GM12878 (cell line): ENCODE measurements around the gene GCLM. TPM values are rescaled to one million over a fixed set of nuclear protein-coding genes. Genes with fewer than 3 reads are reported as not detected.

Experiments used
- ATAC-seq: fragments of 200-7000 bp; cut with Tn5 transposase; 3 replicates; pipeline ENCODE4 v1.9.1; 2020; ENCODE audit warnings: mild to moderate bottlenecking, moderate library complexity
- BruUV-seq: library from RNA; stranded (reverse); fragments of 400-500 nt; replicated peaks from 2 replicates; lab custom pipeline; 2021; lab: Mats Ljungman, UMichigan
- CTCF ChIA-PET: fragments of 300-600 bp; sonication (Branson Sonifier 250); formaldehyde crosslinking; extraction: SDS; loops from one replicate; lab custom pipeline; 2021; ENCODE audit warnings: inconsistent platforms; lab: Yijun Ruan, JAX
- POLR2A ChIA-PET: fragments of 350-600 bp; formaldehyde crosslinking; extraction: SDS; loops from one replicate; lab custom pipeline; 2021; ENCODE audit warnings: inconsistent platforms; lab: Charles Lee
- RAD21 ChIA-PET: fragments of 300-600 bp; sonication (Branson Sonifier 250); formaldehyde crosslinking; loops from one replicate; lab custom pipeline; 2023; ENCODE audit warnings: antibody characterized with exemption; ENCODE audit not compliant: unreplicated experiment; lab: Charles Lee
- SMC1A ChIA-PET: fragments of 300-600 bp; sonication (Branson Sonifier 250); formaldehyde crosslinking; loops from one replicate; lab custom pipeline; 2023; ENCODE audit not compliant: unreplicated experiment, uncharacterized antibody; lab: Charles Lee
- DNase-seq: peaks from one replicate; pipeline ENCODE4 v3.0.0-alpha.2; 2011; ENCODE audit warnings: low read depth, low spot score
- FAIRE-seq: peaks from 3 replicates; lab custom pipeline; 2011; peaks lifted over from hg19 to GRCh38; lab: Jason Lieb, UNC
- H2AFZ ChIP-seq: 2 replicates; pipeline ENCODE4 v1.6.0; 2011; ENCODE audit warnings: low read depth, low read length, control low read depth; ENCODE audit not compliant: control insufficient read depth
- H3K27ac ChIP-seq: 2 replicates; pipeline ENCODE4 v1.5.1; 2011; ENCODE audit warnings: control low read depth; ENCODE audit not compliant: control insufficient read depth, insufficient read depth
- H3K27me3 ChIP-seq, 2 experiments: replicated peaks in 1 of 2; 2 replicates each; pipeline versions ENCODE4 v1.6.0 to v1.6.1; 2011; ENCODE audit warnings: low read length in 1 of 2; ENCODE audit not compliant: control insufficient read depth in 2 of 2, insufficient read depth in 2 of 2
- H3K36me3 ChIP-seq, 2 experiments: 2 replicates each; pipeline ENCODE4 v1.5.1; 2011; ENCODE audit warnings: low read length in 1 of 2; ENCODE audit not compliant: control insufficient read depth in 2 of 2, insufficient read depth in 2 of 2
- H3K4me1 ChIP-seq: 2 replicates; pipeline ENCODE4 v1.6.1; 2011; ENCODE audit warnings: mild to moderate bottlenecking, low read length, moderate library complexity, mixed read lengths; ENCODE audit not compliant: control insufficient read depth, insufficient read depth
- H3K4me2 ChIP-seq: 2 replicates; pipeline ENCODE4 v1.6.0; 2011; ENCODE audit warnings: control low read depth; ENCODE audit not compliant: control insufficient read depth, insufficient read depth
- H3K4me3 ChIP-seq: fragments of 200-600 bp; sonication (generic); 2 replicates; pipeline ENCODE4 v1.5.1; 2016
- H3K79me2 ChIP-seq: 2 replicates; pipeline ENCODE4 v1.6.0; 2011; ENCODE audit warnings: low read length; ENCODE audit not compliant: control insufficient read depth, insufficient read depth
- H3K9ac ChIP-seq: 2 replicates; pipeline ENCODE4 v1.8.0; 2011; ENCODE audit warnings: low read length, control low read depth, mixed read lengths; ENCODE audit not compliant: control insufficient read depth, insufficient read depth
- H3K9me3 ChIP-seq: replicated peaks from 3 replicates; pipeline ENCODE4 v1.5.1; 2011; ENCODE audit warnings: mild to moderate bottlenecking, low read length; ENCODE audit not compliant: control insufficient read depth, insufficient read depth
- H4K20me1 ChIP-seq: 2 replicates; pipeline ENCODE4 v1.6.0; 2011; ENCODE audit not compliant: control insufficient read depth, insufficient read depth
- CREB1 ChIP-seq: IDR thresholded peaks from 2 replicates; pipeline ENCODE4 v1.6.1; 2012; ENCODE audit warnings: low read depth, mild to moderate bottlenecking, inconsistent platforms
- HDAC6 ChIP-seq: fragments of 200-600 bp; sonication (generic); IDR thresholded peaks from one replicate; pipeline ENCODE4 v1.8.0; 2017; ENCODE audit warnings: antibody characterized with exemption; ENCODE audit not compliant: unreplicated experiment
- IRF3 ChIP-seq: fragments of 450-650 bp; IDR thresholded peaks from 2 replicates; pipeline ENCODE4 v1.6.1; 2014; ENCODE audit warnings: mild to moderate bottlenecking
- PAX5 ChIP-seq: IDR thresholded peaks from 2 replicates; pipeline ENCODE4 v1.6.1; 2011; ENCODE audit warnings: low read depth, low read length, borderline replicate concordance
- TCF12 ChIP-seq: IDR thresholded peaks from 2 replicates; pipeline ENCODE4 v1.6.1; 2011; ENCODE audit warnings: low read depth, mild to moderate bottlenecking, low read length
- WGBS: methylation state at CpG from one replicate; pipeline ENCODE4 v1.1.6; 2016; ENCODE audit warnings: low lambda C conversion rate; ENCODE audit not compliant: insufficient replicate concordance, insufficient coverage; ENCODE audit errors: missing lambda C conversion rate; 5-methylcytosine and 5-hydroxymethylcytosine counted together
- in situ Hi-C: fragments of 300-500 bp; cut with MboI; formaldehyde crosslinking; loops from 9 replicates; pipeline ENCODE4 v1.14.3; 2018; ENCODE audit warnings: mixed read lengths
- intact Hi-C: fragments of 100-400 bp; cut with micrococcal nuclease; formaldehyde crosslinking; loops from one replicate; pipeline ENCODE4 v1.14.2; 2022; ENCODE audit not compliant: unreplicated experiment
- microRNA counts: library from miRNA; unstranded; fragments of <30 nt; microRNA quantifications from one replicate; lab custom pipeline; 2016
- microRNA-seq: library from miRNA; unstranded; fragments of <30 nt; microRNA quantifications from one replicate; pipeline ENCODE4, GENCODE V29; 2018
- polyA plus RNA-seq, 11 experiments: library from polyadenylated mRNA; depleted of rRNA in 4 of 11; unstranded in 6 of 11; stranded (reverse) in 5 of 11; fragments of >200 nt; fragmentation: Nextera tagmentation in 4 of 11; fragmentation: Illumina TruSeq in 1 of 11; extraction: Ambion mirVana in 4 of 11; extraction: Trizol in 1 of 11; gene quantifications; 1 replicate in 1 of 11; 2 replicates in 10 of 11; pipeline versions ENCODE4 v1.2.1 to v1.2.3, GENCODE V29; 2011 to 2016; ENCODE audit warnings: inconsistent platforms in 2 of 11, missing spikeins in 2 of 11, low read depth in 1 of 11
- small RNA-seq: library from RNA; depleted of rRNA; stranded (forward); fragments of <200 nt; gene quantifications from one replicate; pipeline ENCODE3, GENCODE V24; 2014
- total RNA-seq, 4 experiments: library from RNA; depleted of rRNA in 3 of 4; stranded (reverse); fragments of >200 nt in 3 of 4; fragmentation: Illumina TruSeq in 1 of 4; extraction: Trizol in 1 of 4; gene quantifications; 2 replicates each; pipeline versions ENCODE4 v1.2.1 to v1.2.3, GENCODE V29; 2013 to 2021
- TF ChIP-seq, protein P1 (sequence below): fragments of 450-650 bp; IDR thresholded peaks from 2 replicates; pipeline ENCODE4 v1.6.1; 2017; ENCODE audit warnings: mild to moderate bottlenecking, moderate library complexity

Gene GCLM
- total and polyA plus RNA-seq, 10 of the 15 experiments (the other 5 are each of a cell fraction or from before 2014, with no cell fraction given) = 2.6 to 17.3 (median 6.9) TPM

DNA sequence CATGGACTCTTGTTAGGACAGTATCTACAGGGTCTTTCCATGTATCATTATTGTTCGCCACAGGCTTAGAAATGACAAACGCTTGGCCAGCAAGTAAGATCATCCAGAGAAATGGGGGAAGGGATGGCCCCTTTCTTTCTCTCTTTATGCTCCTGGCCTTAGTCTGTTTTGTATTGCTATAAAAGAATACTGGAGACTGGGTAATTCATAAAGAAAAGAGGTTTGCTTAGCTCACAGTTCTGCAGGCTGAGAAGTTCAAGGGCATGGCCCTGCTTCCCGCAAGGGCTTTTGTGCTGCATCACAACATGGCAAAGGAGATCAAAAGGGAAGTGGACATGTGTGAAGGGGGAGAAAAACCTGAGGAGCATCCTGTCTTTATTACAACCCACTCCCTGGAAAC is 71.3 kb downstream of the GCLM start:
- FAIRE-seq (no peak), DNase-seq (no peak), ATAC-seq (no peak)
- H3K4me2 ChIP-seq = no peak overlapping the region
- no peak overlapping the region for H3K27ac ChIP-seq
- BruUV-seq = no TSS peak
- intact Hi-C loops = no loop called here
- H3K4me3 ChIP-seq = no peak overlapping the region
- no peaks in the 10 kb centered on the region for H4K20me1 ChIP-seq
- TF ChIP-seq CREB1 (no peak), PAX5 (no peak), TCF12 (no peak), HDAC6 (no peak), IRF3 (no peak)
- TF ChIP-seq, protein P1, sequence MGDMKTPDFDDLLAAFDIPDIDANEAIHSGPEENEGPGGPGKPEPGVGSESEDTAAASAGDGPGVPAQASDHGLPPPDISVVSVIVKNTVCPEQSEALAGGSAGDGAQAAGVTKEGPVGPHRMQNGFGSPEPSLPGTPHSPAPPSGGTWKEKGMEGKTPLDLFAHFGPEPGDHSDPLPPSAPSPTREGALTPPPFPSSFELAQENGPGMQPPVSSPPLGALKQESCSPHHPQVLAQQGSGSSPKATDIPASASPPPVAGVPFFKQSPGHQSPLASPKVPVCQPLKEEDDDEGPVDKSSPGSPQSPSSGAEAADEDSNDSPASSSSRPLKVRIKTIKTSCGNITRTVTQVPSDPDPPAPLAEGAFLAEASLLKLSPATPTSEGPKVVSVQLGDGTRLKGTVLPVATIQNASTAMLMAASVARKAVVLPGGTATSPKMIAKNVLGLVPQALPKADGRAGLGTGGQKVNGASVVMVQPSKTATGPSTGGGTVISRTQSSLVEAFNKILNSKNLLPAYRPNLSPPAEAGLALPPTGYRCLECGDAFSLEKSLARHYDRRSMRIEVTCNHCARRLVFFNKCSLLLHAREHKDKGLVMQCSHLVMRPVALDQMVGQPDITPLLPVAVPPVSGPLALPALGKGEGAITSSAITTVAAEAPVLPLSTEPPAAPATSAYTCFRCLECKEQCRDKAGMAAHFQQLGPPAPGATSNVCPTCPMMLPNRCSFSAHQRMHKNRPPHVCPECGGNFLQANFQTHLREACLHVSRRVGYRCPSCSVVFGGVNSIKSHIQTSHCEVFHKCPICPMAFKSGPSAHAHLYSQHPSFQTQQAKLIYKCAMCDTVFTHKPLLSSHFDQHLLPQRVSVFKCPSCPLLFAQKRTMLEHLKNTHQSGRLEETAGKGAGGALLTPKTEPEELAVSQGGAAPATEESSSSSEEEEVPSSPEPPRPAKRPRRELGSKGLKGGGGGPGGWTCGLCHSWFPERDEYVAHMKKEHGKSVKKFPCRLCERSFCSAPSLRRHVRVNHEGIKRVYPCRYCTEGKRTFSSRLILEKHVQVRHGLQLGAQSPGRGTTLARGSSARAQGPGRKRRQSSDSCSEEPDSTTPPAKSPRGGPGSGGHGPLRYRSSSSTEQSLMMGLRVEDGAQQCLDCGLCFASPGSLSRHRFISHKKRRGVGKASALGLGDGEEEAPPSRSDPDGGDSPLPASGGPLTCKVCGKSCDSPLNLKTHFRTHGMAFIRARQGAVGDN = no peak
- WGBS = 94% methylated on average over 3 of the region's 3 CpGs
- H3K79me2 ChIP-seq = no peaks in the 10 kb centered on the region
- H3K9me3 ChIP-seq = no peaks in the 10 kb centered on the region; the same call in 2 of the 3 replicates
- ChIA-PET RAD21 (interaction anchor here (0.7 kb wide), 1 partner anchor 21 kb away, joined by 3 read pairs; no protein-coding TSS in a partner anchor), POLR2A (no interaction called here), CTCF (interaction anchor here (10.6 kb wide), 1 partner anchor 23 kb away, joined by 156 read pairs; no protein-coding TSS in a partner anchor), SMC1A (interaction anchor here (1.6 kb wide), 1 partner anchor 208 kb away, joined by 5 read pairs; no protein-coding TSS in a partner anchor)
- H3K27me3 ChIP-seq = no peaks in the 10 kb centered on the region
- in situ Hi-C loops = loop anchor here (25.0 kb wide), 1 partner anchor 401 kb away; the partner anchor contains the start of gene FNBP1L
- H3K9ac ChIP-seq = no peak overlapping the region
- H3K36me3 ChIP-seq = no peaks in the 10 kb centered on the region
- H2AFZ ChIP-seq = no peak overlapping the region
- H3K4me1 ChIP-seq = no peaks in the 10 kb centered on the region

MicroRNAs encoded within 50 kb of the gene (microRNA counts, 767-probe panel; counts per million panel counts)
- microRNA hsa-miR-760 (lab: Ali Mortazavi, UCI) = 516 counts per million, percentile 8 among the panel's probes with 10 or more counts

Small RNA genes within 50 kb of the gene (microRNA-seq; reads per million reads assigned to microRNA genes)
- gene MIR760 = 26.4 reads per million, percentile 61 among the genes with 10 or more reads in this experiment

Small RNA genes within 50 kb of the gene (small RNA-seq; reads per million reads assigned to genes)
- gene AL117351.2 (not detected), gene MIR760 (0.86 reads per million, percentile 26 among the genes with 10 or more reads in this experiment)

Other genes with a start within 250 kb of the GCLM start
- gene BCAR3, start 227.6 kb downstream of the GCLM start, total RNA-seq (2014; rRNA removed) = 3.1 and 4.0 TPM in 2 replicates
- gene BCAR3, start 227.6 kb downstream of the GCLM start, total RNA-seq (2014; rRNA removed; fragmentation: Illumina TruSeq; extraction: Trizol) = 1.5 and 1.8 TPM in 2 replicates
- gene BCAR3, start 227.6 kb downstream of the GCLM start, total RNA-seq (2021) = 2.7 and 3.8 TPM in 2 replicates
- gene BCAR3, start 227.6 kb downstream of the GCLM start, polyA plus RNA-seq (2011; rRNA removed) = 3.4 and 6.6 TPM in 2 replicates
- 3.2 and 3.4 TPM in 2 replicates for gene BCAR3, start 227.6 kb downstream of the GCLM start, polyA plus RNA-seq (2014; fragmentation: Illumina TruSeq; extraction: Trizol)
- 1 to 10 TPM; 1.4 to 1.7 TPM for gene BCAR3, start 227.6 kb downstream of the GCLM start, polyA plus RNA-seq (2014; fragmentation: Nextera tagmentation; extraction: Ambion mirVana)
- 1.7 and 2.3 TPM in 2 replicates for gene BCAR3, start 227.6 kb downstream of the GCLM start, polyA plus RNA-seq (2014; rRNA removed)
- 1 to 10 TPM; 1.3 to 1.6 TPM for gene BCAR3, start 227.6 kb downstream of the GCLM start, polyA plus RNA-seq (2016; fragmentation: Nextera tagmentation; extraction: Ambion mirVana)
- 38.3 and 39.7 TPM in 2 replicates for gene DNTTIP2, start 30.2 kb downstream of the GCLM start, total RNA-seq (2014; rRNA removed)
- 63.3 and 70.8 TPM in 2 replicates for gene DNTTIP2, start 30.2 kb downstream of the GCLM start, total RNA-seq (2014; rRNA removed; fragmentation: Illumina TruSeq; extraction: Trizol)
- gene DNTTIP2, start 30.2 kb downstream of the GCLM start, total RNA-seq (2021) = 61.9 and 65.6 TPM in 2 replicates
- 34.3 and 49.7 TPM in 2 replicates for gene DNTTIP2, start 30.2 kb downstream of the GCLM start, polyA plus RNA-seq (2011; rRNA removed)
- gene DNTTIP2, start 30.2 kb downstream of the GCLM start, polyA plus RNA-seq (2014; fragmentation: Illumina TruSeq; extraction: Trizol) = 84.7 and 92.9 TPM in 2 replicates
- gene DNTTIP2, start 30.2 kb downstream of the GCLM start, polyA plus RNA-seq (2014; fragmentation: Nextera tagmentation; extraction: Ambion mirVana) = 10 to 100 TPM; 79.0 to 82.8 TPM
- 33.2 and 37.5 TPM in 2 replicates for gene DNTTIP2, start 30.2 kb downstream of the GCLM start, polyA plus RNA-seq (2014; rRNA removed)
- 10 to 100 TPM; 96.2 to 99.2 TPM for gene DNTTIP2, start 30.2 kb downstream of the GCLM start, polyA plus RNA-seq (2016; fragmentation: Nextera tagmentation; extraction: Ambion mirVana)
- gene ABCA4, start 211.7 kb upstream of the GCLM start, total RNA-seq (2014; rRNA removed) = 0.06 TPM in 1 of 2 replicates, not detected in the other
- not detected in 2 replicates for gene ABCA4, start 211.7 kb upstream of the GCLM start, total RNA-seq (2014; rRNA removed; fragmentation: Illumina TruSeq; extraction: Trizol)
- gene ABCA4, start 211.7 kb upstream of the GCLM start, total RNA-seq (2021) = 0.24 and 0.28 TPM in 2 replicates
- 0.03 and 0.09 TPM in 2 replicates for gene ABCA4, start 211.7 kb upstream of the GCLM start, polyA plus RNA-seq (2011; rRNA removed)
- 0.03 TPM in 1 of 2 replicates, not detected in the other for gene ABCA4, start 211.7 kb upstream of the GCLM start, polyA plus RNA-seq (2014; fragmentation: Illumina TruSeq; extraction: Trizol)
- not detected for gene ABCA4, start 211.7 kb upstream of the GCLM start, polyA plus RNA-seq (2014; fragmentation: Nextera tagmentation; extraction: Ambion mirVana)
- gene ABCA4, start 211.7 kb upstream of the GCLM start, polyA plus RNA-seq (2014; rRNA removed) = 0.17 TPM in 1 of 2 replicates, not detected in the other
- under 1 TPM; 0.11 to 0.16 TPM for gene ABCA4, start 211.7 kb upstream of the GCLM start, polyA plus RNA-seq (2016; fragmentation: Nextera tagmentation; extraction: Ambion mirVana)